H9 (cell line): ENCODE measurements around the gene ISOC1. TPM values are rescaled to one million over a fixed set of nuclear protein-coding genes. Genes with fewer than 3 reads are reported as not detected.

Experiments
- DNase-seq: peaks from one replicate; pipeline ENCODE4 v3.0.0-alpha.2; 2017
- H2AFZ ChIP-seq: one replicate; pipeline ENCODE4 v1.6.1; 2013; ENCODE audit warnings: mild to moderate bottlenecking, low read length, control low read depth, moderate library complexity
- H2AK5ac ChIP-seq: 2 replicates; pipeline ENCODE4 v1.6.1; 2013; ENCODE audit warnings: low read length, control low read depth, mixed read lengths; ENCODE audit not compliant: insufficient read length
- H2BK120ac ChIP-seq: one replicate; pipeline ENCODE4 v1.6.1; 2013; ENCODE audit warnings: low read depth, mild to moderate bottlenecking, low read length, control low read depth, inconsistent platforms; ENCODE audit not compliant: poor library complexity, severe bottlenecking
- H2BK12ac ChIP-seq: 2 replicates; pipeline ENCODE4 v1.6.1; 2013; ENCODE audit warnings: low read length, control low read depth, mixed read lengths, low read depth; ENCODE audit not compliant: insufficient read length
- H2BK15ac ChIP-seq: 2 replicates; pipeline ENCODE4 v1.6.1; 2013; ENCODE audit warnings: low read depth, low read length, control low read depth
- H2BK20ac ChIP-seq: one replicate; pipeline ENCODE4 v1.6.1; 2013; ENCODE audit warnings: low read depth, mild to moderate bottlenecking, low read length, control low read depth, inconsistent platforms; ENCODE audit not compliant: poor library complexity, severe bottlenecking
- H2BK5ac ChIP-seq: 2 replicates; pipeline ENCODE4 v1.6.1; 2013; ENCODE audit warnings: low read length, control low read depth, mixed read lengths; ENCODE audit not compliant: insufficient read length
- H3K14ac ChIP-seq: 2 replicates; pipeline ENCODE4 v1.6.1; 2013; ENCODE audit warnings: low read length, control low read depth; ENCODE audit not compliant: insufficient read depth
- H3K18ac ChIP-seq: 2 replicates; pipeline ENCODE4 v1.6.1; 2013; ENCODE audit warnings: low read depth, mild to moderate bottlenecking, mixed read lengths, low read length, control low read depth; ENCODE audit not compliant: insufficient read length
- H3K23ac ChIP-seq: 2 replicates; pipeline ENCODE4 v1.6.1; 2013; ENCODE audit warnings: low read length, control low read depth, mixed read lengths, low read depth; ENCODE audit not compliant: insufficient read length
- H3K23me2 ChIP-seq: 2 replicates; pipeline ENCODE4 v1.6.1; 2013; ENCODE audit warnings: low read depth, mild to moderate bottlenecking, mixed read lengths, low read length, control low read depth; ENCODE audit not compliant: insufficient read length, poor library complexity, severe bottlenecking
- H3K27ac ChIP-seq: 2 replicates; pipeline ENCODE4 v1.5.1; 2013; ENCODE audit warnings: low read length, control low read depth, mixed read lengths, low read depth; ENCODE audit not compliant: insufficient read length
- H3K27me3 ChIP-seq: 2 replicates; pipeline ENCODE4 v1.6.1; 2013; ENCODE audit warnings: low read length, control low read depth, inconsistent platforms; ENCODE audit not compliant: insufficient read depth
- H3K4ac ChIP-seq: 2 replicates; pipeline ENCODE4 v1.6.1; 2013; ENCODE audit warnings: low read depth, mild to moderate bottlenecking, control low read depth, inconsistent platforms, low read length, moderate library complexity
- H3K4me1 ChIP-seq: 2 replicates; pipeline ENCODE4 v1.6.1; 2013; ENCODE audit warnings: low read length, control low read depth, inconsistent platforms; ENCODE audit not compliant: insufficient read depth
- H3K4me2 ChIP-seq: 2 replicates; pipeline ENCODE4 v1.6.1; 2013; ENCODE audit warnings: low read length, control low read depth, mixed read lengths; ENCODE audit not compliant: insufficient read length, insufficient read depth
- H3K56ac ChIP-seq: 2 replicates; pipeline ENCODE4 v1.6.1; 2013; ENCODE audit warnings: low read depth, mild to moderate bottlenecking, mixed read lengths, low read length, control low read depth; ENCODE audit not compliant: insufficient read length
- H3K79me1 ChIP-seq: 2 replicates; pipeline ENCODE4 v1.6.1; 2013; ENCODE audit warnings: low read depth, mild to moderate bottlenecking, moderate library complexity, low read length, control low read depth, inconsistent platforms; ENCODE audit not compliant: insufficient read depth, poor library complexity, severe bottlenecking
- H3K79me2 ChIP-seq: 2 replicates; pipeline ENCODE4 v1.6.1; 2013; ENCODE audit warnings: low read length, control low read depth, inconsistent platforms; ENCODE audit not compliant: insufficient read depth
- H3K9ac ChIP-seq: 2 replicates; pipeline ENCODE4 v1.6.1; 2013; ENCODE audit warnings: low read length, control low read depth, mixed read lengths; ENCODE audit not compliant: insufficient read length; ENCODE audit errors: extremely low read depth
- H3K9me3 ChIP-seq: one replicate; pipeline ENCODE4 v1.6.1; 2013; ENCODE audit warnings: low read depth, low read length, inconsistent platforms; ENCODE audit not compliant: control insufficient read depth
- H3T11ph ChIP-seq: one replicate; pipeline ENCODE4 v1.6.1; 2013; ENCODE audit warnings: mild to moderate bottlenecking, low read length, control low read depth, inconsistent platforms
- H4K20me1 ChIP-seq: one replicate; pipeline ENCODE4 v1.6.1; 2013; ENCODE audit not compliant: control insufficient read depth, insufficient read length, insufficient read depth
- H4K5ac ChIP-seq: 2 replicates; pipeline ENCODE4 v1.6.1; 2013; ENCODE audit warnings: low read depth, mild to moderate bottlenecking, mixed read lengths, low read length, control low read depth; ENCODE audit not compliant: insufficient read length
- H4K8ac ChIP-seq: replicated peaks from 2 replicates; pipeline ENCODE4 v1.6.1; 2013; ENCODE audit warnings: low read length, control low read depth, mixed read lengths, low read depth; ENCODE audit not compliant: insufficient read length
- H4K91ac ChIP-seq: 2 replicates; pipeline ENCODE4 v1.6.1; 2013; ENCODE audit warnings: low read depth, mild to moderate bottlenecking, moderate library complexity, mixed read lengths, low read length, control low read depth; ENCODE audit not compliant: insufficient read length
- H3K27ac Mint-ChIP-seq, 3 experiments: 2 replicates in 2 of 3; 3 replicates in 1 of 3; pipeline ENCODE4 v1.8.0; 2020 to 2021; ENCODE audit warnings: mixed read lengths in 3 of 3, mild to moderate bottlenecking in 1 of 3, moderate library complexity in 1 of 3
- H3K27me3 Mint-ChIP-seq: 2 replicates; pipeline ENCODE4 v1.8.0; 2021; ENCODE audit warnings: low read depth, mild to moderate bottlenecking, moderate library complexity, mixed read lengths
- H3K36me3 Mint-ChIP-seq, 3 experiments: 2 replicates in 2 of 3; 3 replicates in 1 of 3; pipeline ENCODE4 v1.8.0; 2020 to 2021; ENCODE audit warnings: low read depth in 3 of 3, mixed read lengths in 3 of 3; ENCODE audit not compliant: insufficient read depth in 1 of 3
- H3K4me1 Mint-ChIP-seq, 2 experiments: 2 replicates each; pipeline ENCODE4 v1.8.0; 2020; ENCODE audit warnings: mixed read lengths in 2 of 2
- H3K4me3 Mint-ChIP-seq, 2 experiments: 2 replicates in 1 of 2; 3 replicates in 1 of 2; pipeline ENCODE4 v1.8.0; 2020 to 2021; ENCODE audit warnings: mild to moderate bottlenecking in 2 of 2, mixed read lengths in 2 of 2, moderate library complexity in 1 of 2
- H3K9me3 Mint-ChIP-seq, 2 experiments: 2 replicates in 1 of 2; 3 replicates in 1 of 2; pipeline ENCODE4 v1.8.0; 2020; ENCODE audit warnings: mild to moderate bottlenecking in 2 of 2, mixed read lengths in 2 of 2, moderate library complexity in 1 of 2
- WGBS: extraction: QIAGEN DNeasy Blood & Tissue Kit; methylation state at CpG from one replicate; pipeline ENCODE4 v1.1.7; 2013; ENCODE audit warnings: missing lambda C conversion rate, low lambda C conversion rate, mixed read lengths; ENCODE audit not compliant: insufficient read length; ENCODE audit errors: extremely low coverage; 5-methylcytosine and 5-hydroxymethylcytosine counted together
- total RNA-seq: library from RNA; stranded (reverse); gene quantifications from 2 replicates; pipeline ENCODE4 v1.2.1, GENCODE V29; 2021
- TF ChIP-seq, protein P1 (sequence below): fragments of 200-600 bp; sonication (generic); conservative IDR thresholded peaks from 3 replicates; pipeline ENCODE4 v1.8.0; 2021; ENCODE audit warnings: antibody characterized with exemption, mild to moderate bottlenecking

Gene ISOC1
- total RNA-seq, 1 experiment from 2014 or later = 23.0 TPM

GRCh38 chr5:129065721-129066120, 28.8 kb upstream of the ISOC1 start:
- Mint-ChIP-seq H3K27me3 (peaks cover 4% of the 10 kb centered on the region), H3K27ac (no peak overlapping the region), H3K36me3 (no peaks in the 10 kb centered on the region), H3K4me1 (no peaks in the 10 kb centered on the region), H3K9me3 (no peaks in the 10 kb centered on the region), H3K4me3 (no peak overlapping the region)
- Histone ChIP-seq H3K4ac (no peak overlapping the region), H2BK120ac (no peak overlapping the region), H2AFZ (no peak overlapping the region), H3K79me1 (no peaks in the 10 kb centered on the region), H3K14ac (no peak overlapping the region), H3K4me2 (no peak overlapping the region), H3K79me2 (no peaks in the 10 kb centered on the region), H3K18ac (no peak overlapping the region), H3T11ph (no peak overlapping the region), H2AK5ac (no peak overlapping the region), H3K9me3 (no peaks in the 10 kb centered on the region), H4K20me1 (no peaks in the 10 kb centered on the region), H3K56ac (no peak overlapping the region), H2BK15ac (no peak overlapping the region), H2BK5ac (no peak overlapping the region), H4K91ac (no peak overlapping the region), H4K5ac (no peak overlapping the region), H3K27ac (no peak overlapping the region), H2BK20ac (no peak overlapping the region), H3K23me2 (no peaks in the 10 kb centered on the region), H3K9ac (no peak overlapping the region), H3K27me3 (no peaks in the 10 kb centered on the region), H4K8ac (no peak overlapping the region), H3K4me1 (no peaks in the 10 kb centered on the region), H2BK12ac (no peak overlapping the region), H3K23ac (no peak overlapping the region)
- no CpG with 5 or more reads among the region's 2 CpGs for WGBS
- TF ChIP-seq, protein P1, sequence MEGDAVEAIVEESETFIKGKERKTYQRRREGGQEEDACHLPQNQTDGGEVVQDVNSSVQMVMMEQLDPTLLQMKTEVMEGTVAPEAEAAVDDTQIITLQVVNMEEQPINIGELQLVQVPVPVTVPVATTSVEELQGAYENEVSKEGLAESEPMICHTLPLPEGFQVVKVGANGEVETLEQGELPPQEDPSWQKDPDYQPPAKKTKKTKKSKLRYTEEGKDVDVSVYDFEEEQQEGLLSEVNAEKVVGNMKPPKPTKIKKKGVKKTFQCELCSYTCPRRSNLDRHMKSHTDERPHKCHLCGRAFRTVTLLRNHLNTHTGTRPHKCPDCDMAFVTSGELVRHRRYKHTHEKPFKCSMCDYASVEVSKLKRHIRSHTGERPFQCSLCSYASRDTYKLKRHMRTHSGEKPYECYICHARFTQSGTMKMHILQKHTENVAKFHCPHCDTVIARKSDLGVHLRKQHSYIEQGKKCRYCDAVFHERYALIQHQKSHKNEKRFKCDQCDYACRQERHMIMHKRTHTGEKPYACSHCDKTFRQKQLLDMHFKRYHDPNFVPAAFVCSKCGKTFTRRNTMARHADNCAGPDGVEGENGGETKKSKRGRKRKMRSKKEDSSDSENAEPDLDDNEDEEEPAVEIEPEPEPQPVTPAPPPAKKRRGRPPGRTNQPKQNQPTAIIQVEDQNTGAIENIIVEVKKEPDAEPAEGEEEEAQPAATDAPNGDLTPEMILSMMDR = no peak
- no peak for DNase-seq
